Right lobe of liver (tissue), 4 donors: Measurements from ENCODE around the gene SLMAP.

ENCODE experiments used
- POLR2A ChIP-seq: fragments of 450-650 bp; IDR thresholded peaks from one replicate; pipeline ENCODE4 v1.6.1; 2017; ENCODE audit warnings: antibody characterized with exemption, mild to moderate bottlenecking
- TF ChIP-seq, protein P1 (sequence below), 4 donors: fragments of 200-600 bp in 3 of 4; fragments of 450-650 bp in 1 of 4; IDR thresholded peaks; one replicate each; pipeline versions ENCODE4 v1.5.1 to v1.8.0; 2016 to 2022; ENCODE audit warnings: antibody characterized with exemption in 4 of 4, mild to moderate bottlenecking in 2 of 4
- donor health status: DM: no; HTN: no; CAD: no.
- donor health status: DM: no; HTN: no; CAD: no.
- donor health status: DM: no; HTN: yes; CAD: no.

DNA sequence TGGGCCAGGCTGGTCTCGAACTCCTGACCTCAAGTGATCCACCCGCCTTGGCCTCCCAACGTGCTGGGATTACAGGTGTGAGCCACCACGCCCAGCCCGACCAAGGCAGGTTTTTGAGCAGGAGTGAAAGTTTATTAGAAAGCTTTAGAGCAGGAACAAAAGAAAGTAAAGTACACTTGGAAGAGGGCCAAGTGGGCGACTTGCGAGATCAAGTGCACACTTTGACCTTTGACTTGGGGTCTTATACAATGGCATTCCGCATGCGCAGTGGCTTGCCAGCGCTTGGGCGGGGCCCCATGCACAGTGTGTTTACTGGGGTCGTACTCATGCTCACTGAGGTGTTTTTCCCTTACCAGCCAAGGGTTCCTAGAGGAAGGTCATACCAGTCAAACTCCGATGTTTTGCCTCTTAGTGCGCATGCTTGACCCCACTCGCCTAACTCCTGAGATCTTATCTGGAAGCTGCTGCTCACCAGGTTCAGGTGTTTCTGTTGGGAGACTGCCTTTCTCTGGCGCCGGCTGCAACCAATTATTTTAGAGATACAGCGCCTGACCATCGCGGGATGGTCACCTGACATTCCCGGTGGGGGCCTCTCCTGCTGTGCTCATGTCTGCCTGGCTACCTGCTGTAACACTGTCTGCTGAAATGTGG is 205.2 kb downstream of the SLMAP start:
- TF ChIP-seq, protein P1, sequence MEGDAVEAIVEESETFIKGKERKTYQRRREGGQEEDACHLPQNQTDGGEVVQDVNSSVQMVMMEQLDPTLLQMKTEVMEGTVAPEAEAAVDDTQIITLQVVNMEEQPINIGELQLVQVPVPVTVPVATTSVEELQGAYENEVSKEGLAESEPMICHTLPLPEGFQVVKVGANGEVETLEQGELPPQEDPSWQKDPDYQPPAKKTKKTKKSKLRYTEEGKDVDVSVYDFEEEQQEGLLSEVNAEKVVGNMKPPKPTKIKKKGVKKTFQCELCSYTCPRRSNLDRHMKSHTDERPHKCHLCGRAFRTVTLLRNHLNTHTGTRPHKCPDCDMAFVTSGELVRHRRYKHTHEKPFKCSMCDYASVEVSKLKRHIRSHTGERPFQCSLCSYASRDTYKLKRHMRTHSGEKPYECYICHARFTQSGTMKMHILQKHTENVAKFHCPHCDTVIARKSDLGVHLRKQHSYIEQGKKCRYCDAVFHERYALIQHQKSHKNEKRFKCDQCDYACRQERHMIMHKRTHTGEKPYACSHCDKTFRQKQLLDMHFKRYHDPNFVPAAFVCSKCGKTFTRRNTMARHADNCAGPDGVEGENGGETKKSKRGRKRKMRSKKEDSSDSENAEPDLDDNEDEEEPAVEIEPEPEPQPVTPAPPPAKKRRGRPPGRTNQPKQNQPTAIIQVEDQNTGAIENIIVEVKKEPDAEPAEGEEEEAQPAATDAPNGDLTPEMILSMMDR (IDR thresholded peaks at IDR 0.05): no peak
- no peak for TF ChIP-seq POLR2A
